ENCODE measurements around the gene ING4.
"Not testable (repeated sequence)": the region's sequence is repeated elsewhere in the genome, so short reads cannot be mapped to it uniquely, and the experiment has no call there.

Gene ING4

GRCh38 chr12:6662906-6663742, at the start of gene ING4:
TSS of gene ING4 (minus strand) at chr12:6663119. CDS start at chr12:6663101, 18 bp downstream.
- peak; percentile 83 to 95 (median 93) for DNase-seq (ENCODE audit: low read depth in 3 of 3)

GRCh38 chr12:6708960-6709394, 46.1 kb upstream of the ING4 start:
- DNase-seq (ENCODE audit: low read depth in 3 of 3): no peak

- not testable (repeated sequence) for DNase-seq (ENCODE audit: low read depth in 3 of 3)
These were observed 45.4 kb upstream of the ING4 start for GRCh38 chr12:6708351-6708750.

- DNase-seq (ENCODE audit: low read depth in 3 of 3): no peak
These were observed 40.7 kb upstream of the ING4 start for GRCh38 chr12:6703631-6704030.

- DNase-seq (ENCODE audit: low read depth in 3 of 3): no peak
These were observed 38.3 kb upstream of the ING4 start for GRCh38 chr12:6701078-6701768.

- DNase-seq (ENCODE audit: low read depth in 3 of 3): peak in 2 of 3 experiments; percentile 11 to 43
These were observed 37.7 kb upstream of the ING4 start, which contains the start of gene PIANP for GRCh38 chr12:6700646-6701051. TSS of gene PIANP (minus strand) at chr12:6700815. CDS start at chr12:6698061, 2,754 bp downstream.

GRCh38 chr12:6699989-6700645, 37.2 kb upstream of the ING4 start:
- no peak for DNase-seq (ENCODE audit: low read depth in 3 of 3)

GRCh38 chr12:6699259-6699988, 36.5 kb upstream of the ING4 start:
- DNase-seq (ENCODE audit: low read depth in 3 of 3): no peak

- DNase-seq (ENCODE audit: low read depth in 3 of 3): no peak
These were observed 35.6 kb upstream of the ING4 start for GRCh38 chr12:6698352-6699046.

GRCh38 chr12:6697584-6698351, 34.8 kb upstream of the ING4 start:
- peak in 1 of 3 experiments; percentile 15 for DNase-seq (ENCODE audit: low read depth in 3 of 3)

GRCh38 chr12:6696690-6697583, 34.0 kb upstream of the ING4 start:
- DNase-seq (ENCODE audit: low read depth in 3 of 3): no peak

GRCh38 chr12:6695313-6696045, 32.6 kb upstream of the ING4 start:
- no peak for DNase-seq (ENCODE audit: low read depth in 3 of 3)

GRCh38 chr12:6694701-6695100, 31.8 kb upstream of the ING4 start:
- no peak for DNase-seq (ENCODE audit: low read depth in 3 of 3)

- DNase-seq (ENCODE audit: low read depth in 3 of 3): no peak
These were observed 31.0 kb upstream of the ING4 start for GRCh38 chr12:6693832-6694355.

- no peak for DNase-seq (ENCODE audit: low read depth in 3 of 3)
These were observed 30.0 kb upstream of the ING4 start for GRCh38 chr12:6692888-6693287.

- DNase-seq (ENCODE audit: low read depth in 3 of 3): no peak
These were observed 28.6 kb upstream of the ING4 start for GRCh38 chr12:6691473-6691872.

GRCh38 chr12:6688999-6689882, 26.3 kb upstream of the ING4 start, which contains the start of gene ZNF384:
TSS of gene ZNF384 (minus strand) at chr12:6689375. CDS start at chr12:6679520, 9,855 bp downstream.
- peak; percentile 88 to 92 (median 92) for DNase-seq (ENCODE audit: low read depth in 3 of 3)
